Measurements from ENCODE around the gene MYOD1.

Gene MYOD1

DNA sequence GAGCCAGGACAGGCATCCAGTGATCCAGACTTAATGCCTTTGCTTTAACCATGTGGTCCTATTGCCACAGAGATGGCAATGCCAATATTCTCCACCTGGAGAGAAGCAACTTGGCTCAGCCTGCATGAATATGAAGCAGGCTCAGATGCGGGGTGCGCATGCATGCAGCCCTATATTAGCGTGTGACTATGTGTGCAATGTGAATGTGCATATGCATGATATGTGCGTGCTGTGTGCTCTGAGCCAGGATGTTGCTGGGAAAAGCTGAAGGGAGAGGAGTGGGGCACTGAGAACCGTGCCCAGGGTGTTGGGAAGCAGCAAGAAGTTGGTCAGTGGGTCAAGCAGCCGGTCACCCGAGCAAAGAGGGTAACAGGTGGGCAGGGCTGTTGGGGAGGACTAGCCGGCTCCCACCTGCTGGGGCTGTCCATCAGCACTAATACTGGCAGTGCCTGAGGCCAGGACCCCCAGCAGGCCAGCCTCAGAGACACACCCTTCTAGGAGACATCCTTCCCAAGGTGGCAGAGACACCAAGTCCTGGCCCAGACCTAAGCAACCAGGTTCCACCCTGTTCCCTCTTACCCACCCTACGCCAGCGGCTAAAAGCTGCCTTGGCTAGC is 24.8 kb upstream of the MYOD1 start:
- DNase-seq (ENCODE audit: low spot score) = no peak
- in situ Hi-C loops (cut with MboI; ENCODE audit: low pct_unique_long_range_greater_than_20kb, low sequenced_read_pairs, unreplicated experiment) = no loop called here
- TF ChIP-seq, protein P1, sequence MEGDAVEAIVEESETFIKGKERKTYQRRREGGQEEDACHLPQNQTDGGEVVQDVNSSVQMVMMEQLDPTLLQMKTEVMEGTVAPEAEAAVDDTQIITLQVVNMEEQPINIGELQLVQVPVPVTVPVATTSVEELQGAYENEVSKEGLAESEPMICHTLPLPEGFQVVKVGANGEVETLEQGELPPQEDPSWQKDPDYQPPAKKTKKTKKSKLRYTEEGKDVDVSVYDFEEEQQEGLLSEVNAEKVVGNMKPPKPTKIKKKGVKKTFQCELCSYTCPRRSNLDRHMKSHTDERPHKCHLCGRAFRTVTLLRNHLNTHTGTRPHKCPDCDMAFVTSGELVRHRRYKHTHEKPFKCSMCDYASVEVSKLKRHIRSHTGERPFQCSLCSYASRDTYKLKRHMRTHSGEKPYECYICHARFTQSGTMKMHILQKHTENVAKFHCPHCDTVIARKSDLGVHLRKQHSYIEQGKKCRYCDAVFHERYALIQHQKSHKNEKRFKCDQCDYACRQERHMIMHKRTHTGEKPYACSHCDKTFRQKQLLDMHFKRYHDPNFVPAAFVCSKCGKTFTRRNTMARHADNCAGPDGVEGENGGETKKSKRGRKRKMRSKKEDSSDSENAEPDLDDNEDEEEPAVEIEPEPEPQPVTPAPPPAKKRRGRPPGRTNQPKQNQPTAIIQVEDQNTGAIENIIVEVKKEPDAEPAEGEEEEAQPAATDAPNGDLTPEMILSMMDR (IDR thresholded peaks at IDR 0.05; ENCODE audit: extremely low read depth, insufficient read depth, missing control alignments) = no peak

DNA sequence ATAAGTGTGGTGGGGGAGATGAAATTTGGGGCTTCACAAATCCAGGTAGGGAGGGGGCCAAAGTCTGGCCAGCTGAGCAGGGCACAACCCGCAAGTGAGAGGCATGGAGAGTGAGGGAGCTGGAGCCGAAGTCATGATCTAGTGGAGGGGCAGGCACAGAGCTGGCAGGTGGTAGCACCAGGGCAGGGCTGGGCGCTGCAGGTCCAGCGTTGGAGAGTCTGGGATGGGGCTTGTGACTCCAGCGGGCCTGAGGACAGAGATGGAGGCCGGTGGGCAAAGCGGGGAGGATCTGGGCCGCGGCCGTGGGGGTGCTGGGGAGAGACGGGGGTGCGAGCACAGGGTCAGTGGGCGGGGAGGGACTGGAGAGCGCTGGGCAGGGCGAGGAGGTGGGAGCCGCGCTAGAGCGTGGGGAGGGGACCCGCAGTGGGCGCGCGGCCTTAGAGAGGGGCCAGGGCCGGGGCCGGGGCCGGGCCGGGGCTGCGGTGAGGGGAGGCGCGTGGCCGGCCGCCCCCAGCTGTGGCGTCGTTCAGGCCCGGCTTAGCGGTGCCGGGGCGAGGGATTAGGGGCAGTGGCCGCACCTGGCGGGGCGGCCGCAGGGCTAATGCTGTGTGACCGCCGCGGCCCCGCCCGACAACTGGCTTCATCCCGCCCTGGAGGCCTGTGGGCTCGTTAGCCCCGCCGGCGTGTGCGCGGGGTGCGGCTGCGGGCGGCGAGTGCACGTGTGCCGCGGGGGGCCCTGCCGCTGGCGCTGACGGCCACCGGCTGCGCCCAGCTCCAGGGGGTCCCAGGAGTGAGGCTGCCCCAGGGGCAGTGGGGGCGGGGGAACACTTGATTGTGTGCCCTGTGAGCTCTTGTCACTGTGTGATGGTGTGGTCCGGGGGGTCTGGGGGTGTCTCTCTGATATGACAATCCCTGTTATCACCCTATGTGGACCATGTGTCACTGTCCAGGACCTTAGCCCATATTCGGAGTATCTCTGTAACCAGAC is 23.6 kb upstream of the MYOD1 start:
- DNase-seq (ENCODE audit: low spot score) = no peak
- in situ Hi-C loops (cut with MboI; ENCODE audit: low pct_unique_long_range_greater_than_20kb, low sequenced_read_pairs, unreplicated experiment) = no loop called here
- TF ChIP-seq, protein P1 (IDR thresholded peaks at IDR 0.05; ENCODE audit: extremely low read depth, insufficient read depth, missing control alignments) = no peak

DNA sequence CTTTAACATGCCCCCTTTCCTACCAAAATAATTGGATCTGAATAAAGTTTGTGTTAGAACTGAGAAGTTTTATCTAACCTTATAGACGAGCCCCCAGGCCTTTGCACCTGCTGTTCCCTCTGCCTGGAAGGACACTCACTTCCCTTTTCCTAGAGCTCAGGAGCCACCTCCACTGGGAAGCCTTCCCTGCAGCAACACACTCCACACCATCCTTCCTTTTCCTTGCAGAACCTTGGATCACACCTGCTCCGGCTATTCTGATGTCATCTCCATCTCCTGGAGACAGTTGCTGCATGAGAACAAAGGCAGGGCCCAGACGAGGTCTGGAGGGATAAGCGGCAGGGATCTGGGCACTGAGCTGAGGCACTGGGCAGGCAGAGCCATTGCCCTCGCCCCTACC is 22.6 kb upstream of the MYOD1 start:
- no peak for DNase-seq (ENCODE audit: low spot score)
- in situ Hi-C loops (cut with MboI; ENCODE audit: low pct_unique_long_range_greater_than_20kb, low sequenced_read_pairs, unreplicated experiment) = no loop called here
- TF ChIP-seq, protein P1 (IDR thresholded peaks at IDR 0.05; ENCODE audit: extremely low read depth, insufficient read depth, missing control alignments) = no peak

DNA sequence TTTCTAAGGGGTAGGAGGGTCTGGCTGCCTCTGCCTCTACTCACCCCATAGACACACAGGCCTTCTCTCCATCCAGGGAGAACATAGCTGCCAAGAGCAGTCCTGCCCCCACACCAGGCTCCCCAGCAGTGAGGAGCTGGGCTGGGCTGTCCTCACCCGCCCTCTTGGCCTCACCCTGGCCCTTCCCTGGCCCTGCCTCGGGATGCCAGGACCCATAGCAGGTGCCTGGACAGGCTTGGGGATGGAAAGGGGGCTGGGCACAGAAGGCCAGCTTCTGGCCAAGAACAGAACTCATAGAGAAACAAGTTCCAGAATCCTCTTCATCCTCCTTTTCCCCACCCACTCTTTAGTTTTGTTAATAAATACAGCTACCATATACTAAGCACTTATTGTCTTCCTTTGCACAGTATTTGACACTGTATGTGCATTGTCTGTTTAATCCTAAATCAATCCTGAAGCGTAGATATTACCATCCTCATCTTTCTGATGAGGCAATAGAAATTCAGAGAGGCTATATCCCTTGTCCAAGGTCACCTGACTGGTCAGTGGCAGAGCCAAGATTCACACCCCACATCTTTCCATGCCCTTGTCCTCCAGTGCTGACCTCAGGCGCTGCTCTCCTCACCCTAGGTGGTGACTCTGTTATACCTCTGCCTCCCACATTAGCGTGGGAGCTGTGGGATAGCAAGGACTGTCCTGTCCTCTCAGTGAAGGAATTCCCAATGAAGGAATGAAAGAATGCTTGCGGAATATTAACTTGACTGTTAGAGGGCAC is 22.0 kb upstream of the MYOD1 start:
- DNase-seq (ENCODE audit: low spot score) = no peak
- in situ Hi-C loops (cut with MboI; ENCODE audit: low pct_unique_long_range_greater_than_20kb, low sequenced_read_pairs, unreplicated experiment) = no loop called here
- TF ChIP-seq, protein P1 (IDR thresholded peaks at IDR 0.05; ENCODE audit: extremely low read depth, insufficient read depth, missing control alignments) = no peak

DNA sequence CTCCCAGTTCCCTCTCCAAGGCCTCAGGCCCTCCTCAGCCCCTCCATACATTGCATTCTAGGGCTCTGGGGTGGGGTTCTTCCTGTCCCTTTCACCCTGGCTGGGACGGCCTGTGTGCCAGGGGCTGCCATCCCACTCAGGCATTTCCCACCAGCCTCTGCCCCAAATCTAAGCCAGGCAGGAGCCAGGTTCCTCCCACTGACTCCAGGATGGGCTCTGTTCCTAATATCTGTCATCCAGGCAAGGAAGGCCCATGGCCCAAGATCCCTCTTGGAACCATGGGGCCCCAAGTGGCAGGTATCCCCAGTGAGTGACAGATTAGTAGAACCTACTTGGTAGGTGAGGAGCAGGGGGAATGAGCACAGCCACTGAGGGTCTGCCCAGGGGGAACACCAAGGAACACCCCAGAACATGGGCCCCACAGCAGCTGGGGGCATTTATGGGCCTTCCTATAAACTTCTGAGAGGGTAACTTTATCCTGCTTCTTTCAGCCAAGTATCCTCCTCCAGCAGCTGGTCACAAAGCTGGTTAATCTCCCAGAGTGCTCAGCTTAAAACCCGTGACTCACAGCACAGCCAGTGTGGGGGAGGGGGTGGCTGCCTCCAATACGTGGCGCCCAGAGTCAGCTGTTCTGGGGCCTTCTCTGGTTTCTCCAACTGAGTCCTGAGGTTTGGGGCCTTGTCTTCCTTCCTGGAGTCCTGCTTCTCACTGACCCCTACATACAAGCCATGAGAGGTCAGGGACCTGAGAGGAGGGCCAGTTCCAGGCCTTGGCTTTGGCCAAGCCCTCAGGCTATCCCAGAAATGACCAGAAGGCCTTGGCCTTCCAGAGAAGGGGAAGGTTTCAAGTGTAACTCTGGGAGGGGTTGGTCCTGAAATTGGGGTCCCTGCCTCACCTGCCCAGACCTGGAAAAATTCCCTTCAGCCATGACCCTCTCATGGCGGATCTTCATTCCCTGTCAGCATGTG is 19.9 kb upstream of the MYOD1 start:
- DNase-seq (ENCODE audit: low spot score) = no peak
- in situ Hi-C loops (cut with MboI; ENCODE audit: low pct_unique_long_range_greater_than_20kb, low sequenced_read_pairs, unreplicated experiment) = no loop called here
- TF ChIP-seq, protein P1 (IDR thresholded peaks at IDR 0.05; ENCODE audit: extremely low read depth, insufficient read depth, missing control alignments) = no peak

Measured in GM13977 (cell line).